Endothelial cell of umbilical vein (primary cell): ENCODE results near the gene KIF3B. TPM values are rescaled to one million over a fixed set of nuclear protein-coding genes. Genes with fewer than 3 reads are reported as not detected.

ENCODE experiments used
- BruUV-seq: library from RNA; stranded (reverse); fragments of 400-500 nt; replicated peaks from 2 replicates; lab custom pipeline; 2021; lab: Mats Ljungman, UMichigan
- CTCF ChIA-PET: fragments of 300-600, 350-600 bp; sonication (Branson Sonifier 250); formaldehyde crosslinking; loops from one replicate; lab custom pipeline; 2021; ENCODE audit warnings: antibody characterized with exemption, inconsistent platforms; lab: Charles Lee
- POLR2A ChIA-PET: fragments of 300-600, 350-600 bp; sonication (Branson Sonifier 250); formaldehyde crosslinking; loops from one replicate; lab custom pipeline; 2021; ENCODE audit warnings: antibody characterized with exemption, inconsistent platforms; lab: Charles Lee
- DNase-seq: peaks from one replicate; pipeline ENCODE4 v3.0.0-alpha.2; 2011; ENCODE audit warnings: low read depth, low spot score
- FAIRE-seq: peaks from 2 replicates; lab custom pipeline; 2011; peaks lifted over from hg19 to GRCh38; lab: Jason Lieb, UNC
- H2AFZ ChIP-seq: 2 replicates; pipeline ENCODE4 v1.6.0; 2012; ENCODE audit warnings: low read depth, low read length, control low read depth, inconsistent platforms
- H3K27ac ChIP-seq: 2 replicates; pipeline ENCODE4 v1.5.1; 2011; ENCODE audit warnings: low read depth, mild to moderate bottlenecking, control low read depth, low read length, moderate library complexity; ENCODE audit not compliant: insufficient read depth
- H3K27me3 ChIP-seq, 2 experiments: 2 replicates each; pipeline versions ENCODE4 v1.6.0 to v1.6.1; 2011; ENCODE audit warnings: low read length in 2 of 2, mixed read lengths in 1 of 2; ENCODE audit not compliant: control insufficient read depth in 2 of 2, insufficient read depth in 2 of 2
- H3K36me3 ChIP-seq, 2 experiments: 2 replicates in 1 of 2; 3 replicates in 1 of 2; pipeline ENCODE4 v1.5.1; 2011; ENCODE audit warnings: low read length in 2 of 2, mild to moderate bottlenecking in 1 of 2, moderate library complexity in 1 of 2; ENCODE audit not compliant: control insufficient read depth in 2 of 2, insufficient read depth in 2 of 2; ENCODE audit errors: extremely low read depth in 1 of 2
- H3K4me1 ChIP-seq: 3 replicates; pipeline ENCODE4 v1.5.1; 2011; ENCODE audit warnings: mild to moderate bottlenecking, low read length; ENCODE audit not compliant: control insufficient read depth, insufficient read depth; ENCODE audit errors: extremely low read depth
- H3K4me2 ChIP-seq: 2 replicates; pipeline ENCODE4 v1.6.1; 2011; ENCODE audit warnings: low read length, control low read depth, mixed read lengths; ENCODE audit not compliant: insufficient read depth
- H3K4me3 ChIP-seq, 3 experiments: fragments of 200-600 bp in 1 of 3; sonication (generic), shearing (Covaris generic) in 1 of 3; replicated peaks in 1 of 3; 2 replicates each; pipeline ENCODE4 v1.5.1; 2011 to 2016; ENCODE audit warnings: control low read depth in 3 of 3, low read length in 3 of 3, mild to moderate bottlenecking in 2 of 3, inconsistent platforms in 1 of 3, low read depth in 1 of 3, moderate library complexity in 1 of 3; ENCODE audit not compliant: insufficient read depth in 1 of 3
- H3K79me2 ChIP-seq: 2 replicates; pipeline ENCODE4 v1.6.0; 2012; ENCODE audit warnings: low read length, inconsistent platforms; ENCODE audit not compliant: control insufficient read depth, insufficient read depth
- H3K9ac ChIP-seq: replicated peaks from 2 replicates; pipeline ENCODE3; 2011; ENCODE audit warnings: low read length, control low read depth; ENCODE audit not compliant: insufficient read depth; ENCODE audit errors: extremely low read depth
- H3K9me1 ChIP-seq: replicated peaks from 3 replicates; pipeline ENCODE4 v1.6.0; 2011; ENCODE audit warnings: mild to moderate bottlenecking, low read length; ENCODE audit not compliant: control insufficient read depth, insufficient read depth; ENCODE audit errors: extremely low read depth
- H3K9me3 ChIP-seq: replicated peaks from 2 replicates; pipeline ENCODE4 v1.5.1; 2012; ENCODE audit warnings: low read length, inconsistent platforms; ENCODE audit not compliant: control insufficient read depth, insufficient read depth
- H4K20me1 ChIP-seq: replicated peaks from 2 replicates; pipeline ENCODE3; 2011; ENCODE audit warnings: mild to moderate bottlenecking, low read length; ENCODE audit not compliant: control insufficient read depth, insufficient read depth; ENCODE audit errors: extremely low read depth
- CTCF ChIP-seq, 2 donors: IDR thresholded peaks; 1 replicate in 1 of 2; 2 replicates in 1 of 2; pipeline ENCODE4 v1.5.1; 2011; ENCODE audit warnings: low read length in 2 of 2, mild to moderate bottlenecking in 2 of 2, moderate library complexity in 2 of 2, control low read depth in 1 of 2, inconsistent platforms in 1 of 2, low read depth in 1 of 2; ENCODE audit not compliant: insufficient read depth in 1 of 2; ENCODE audit errors: extremely low read depth in 1 of 2
- EZH2 ChIP-seq: IDR thresholded peaks from 2 replicates; pipeline ENCODE4 v1.6.1; 2012; ENCODE audit warnings: borderline replicate concordance, low read depth, mild to moderate bottlenecking, moderate library complexity, low read length, inconsistent platforms; ENCODE audit not compliant: severe bottlenecking
- FOS ChIP-seq: IDR thresholded peaks from 2 replicates; pipeline ENCODE4 v1.6.1; 2011; ENCODE audit warnings: mild to moderate bottlenecking, low read length, moderate library complexity, borderline replicate concordance; ENCODE audit not compliant: insufficient read depth
- GATA2 ChIP-seq: IDR thresholded peaks from 2 replicates; pipeline ENCODE4 v1.7.0; 2011; ENCODE audit warnings: low read depth, mild to moderate bottlenecking, moderate library complexity, mixed read lengths, low read length; ENCODE audit not compliant: insufficient read length, insufficient read depth
- JUN ChIP-seq: IDR thresholded peaks from 2 replicates; pipeline ENCODE4 v1.6.1; 2011; ENCODE audit warnings: borderline replicate concordance, low read depth; ENCODE audit not compliant: insufficient read length, insufficient read depth
- MAX ChIP-seq: IDR thresholded peaks from 2 replicates; pipeline ENCODE4 v1.6.1; 2011; ENCODE audit not compliant: insufficient read depth, insufficient read length
- MYC ChIP-seq: IDR thresholded peaks from one replicate; pipeline ENCODE4 v1.6.1; 2011; ENCODE audit warnings: mild to moderate bottlenecking, low read depth, low read length
- POLR2A ChIP-seq: IDR thresholded peaks from 2 replicates; pipeline ENCODE4 v1.6.1; 2012; ENCODE audit warnings: low read depth, mild to moderate bottlenecking, control low read depth, low read length
- POLR2AphosphoS5 ChIP-seq: IDR thresholded peaks from 2 replicates; pipeline ENCODE4 v1.6.1; 2012; ENCODE audit warnings: low read depth, mild to moderate bottlenecking, control low read depth, low read length, moderate library complexity; ENCODE audit not compliant: insufficient read depth
- dilution Hi-C: fragments of 300-500 bp; cut with MboI; formaldehyde crosslinking; loops from one replicate; pipeline ENCODE4 v1.15.0; 2019; ENCODE audit warnings: low sequenced_read_pairs; ENCODE audit not compliant: extremely low pct_ligation_motif_present
- intact Hi-C: fragments of 100-400 bp; cut with micrococcal nuclease; formaldehyde crosslinking; loops from one replicate; pipeline ENCODE4 v1.10.0; 2022
- polyA plus RNA-seq, 4 experiments: library from polyadenylated mRNA; depleted of rRNA in 3 of 4; stranded (reverse) in 3 of 4; unstranded in 1 of 4; fragments of >200 nt; gene quantifications; 2 replicates each; pipeline versions ENCODE4 v1.2.1 to v1.2.3, GENCODE V29; 2011 to 2012; ENCODE audit warnings: missing spikeins in 1 of 4
- total RNA-seq: library from RNA; stranded (reverse); gene quantifications from 2 replicates; pipeline ENCODE4 v1.2.3, GENCODE V29; 2021

The KIF3B gene
- total and polyA plus RNA-seq, 2 donors (not counting 3 experiments of a cell fraction or from before 2014, with no cell fraction given) = 14.5 to 25.1 TPM

GRCh38 chr20:32304131-32304746 lies 26.8 kb downstream of the KIF3B start:
- H4K20me1 ChIP-seq = no peaks in the 10 kb centered on the region
- FAIRE-seq (peak; percentile 78), DNase-seq (peak; percentile 12)
- ChIA-PET CTCF (interaction anchor here (1.5 kb wide), 1 partner anchor 15 kb away, joined by 3 read pairs; no protein-coding TSS in a partner anchor), POLR2A (no interaction called here)
- no peaks in the 10 kb centered on the region for H3K36me3 ChIP-seq
- no peak overlapping the region for H3K4me2 ChIP-seq
- H3K4me1 ChIP-seq = peaks cover 10% of the 10 kb centered on the region
- H3K27ac ChIP-seq = no peak overlapping the region
- no peak overlapping the region for H3K4me3 ChIP-seq
- H3K79me2 ChIP-seq = peaks cover 2% of the 10 kb centered on the region
- no peak overlapping the region for H2AFZ ChIP-seq
- no TSS peak for BruUV-seq
- intact Hi-C loops = no loop called here
- no peaks in the 10 kb centered on the region for H3K9me1 ChIP-seq
- no peaks in the 10 kb centered on the region for H3K27me3 ChIP-seq
- dilution Hi-C loops = no loop called here
- H3K9ac ChIP-seq = no peak overlapping the region
- no peak for TF ChIP-seq FOS
- no peak for TF ChIP-seq POLR2AphosphoS5
- TF ChIP-seq CTCF (IDR thresholded peaks at IDR 0.05; ENCODE audit: extremely low read depth in 1 of 2, insufficient read depth in 1 of 2, low read depth in 1 of 2, low read length in 2 of 2) = no peak
- TF ChIP-seq JUN = no peak
- no peak for TF ChIP-seq GATA2
- TF ChIP-seq POLR2A = no peak
- no peak for TF ChIP-seq MAX
- TF ChIP-seq EZH2 = no peak
- no peak for TF ChIP-seq MYC
- no peaks in the 10 kb centered on the region for H3K9me3 ChIP-seq
